ENCODE measurements around the gene FTO. TPM values are rescaled to one million over a fixed set of nuclear protein-coding genes. Genes with fewer than 3 reads are reported as not detected.

FTO gene
- 80.1 and 83.0 TPM in 2 replicates for polyA plus RNA-seq
- polyA minus RNA-seq, result 166 and 196 TPM in 2 replicates

DNA sequence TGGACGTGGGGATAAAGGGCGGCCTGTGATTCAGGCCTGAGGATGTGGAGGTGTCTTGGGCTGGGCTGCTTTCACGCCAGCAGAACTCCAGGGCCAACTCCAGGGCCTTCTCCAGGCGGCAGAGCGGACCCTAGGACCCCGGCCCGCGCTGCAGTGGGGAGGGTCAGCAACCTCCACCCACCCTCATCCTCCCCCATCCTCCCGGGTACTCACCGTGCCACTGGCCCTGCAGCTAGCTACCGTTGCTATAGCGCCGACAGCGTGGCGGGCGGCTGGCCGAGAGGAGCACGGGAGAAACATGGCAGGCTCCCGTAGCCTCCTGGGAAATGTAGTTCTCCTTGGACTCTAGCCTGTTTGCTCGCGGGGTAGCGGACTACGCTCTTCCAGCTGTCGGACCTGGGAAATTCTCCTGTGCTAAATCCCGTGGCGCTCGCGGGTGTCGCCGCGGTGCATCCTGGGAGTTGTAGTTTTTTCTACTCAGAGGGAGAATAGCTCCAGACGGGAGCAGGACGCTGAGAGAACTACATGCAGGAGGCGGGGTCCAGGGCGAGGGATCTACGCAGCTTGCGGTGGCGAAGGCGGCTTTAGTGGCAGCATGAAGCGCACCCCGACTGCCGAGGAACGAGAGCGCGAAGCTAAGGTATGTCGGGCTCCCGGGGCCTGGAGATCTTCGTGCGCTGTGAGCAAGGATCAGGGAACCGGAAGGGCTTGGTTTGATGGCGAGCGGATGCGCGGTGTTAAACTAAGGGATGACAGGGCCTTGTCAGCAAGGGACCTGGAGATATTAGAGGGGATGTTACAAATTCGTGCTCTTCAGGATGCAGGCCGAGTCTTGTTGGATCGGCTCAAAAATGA, at the start of gene FTO, which contains the start of gene RPGRIP1L:
FTO (plus strand) TSS at position 567 of the 855 bp plus-strand sequence.
RPGRIP1L (minus strand) TSS at position 270 of the 855 bp plus-strand sequence. CDS start 3,136 bp downstream, outside the sequence.
- H3K9me3 ChIP-seq (ENCODE audit: low read length), result no peaks in the 10 kb centered on the region
- H3F3A ChIP-seq (ENCODE audit: insufficient read depth, low read length, poor library complexity, severe bottlenecking), result no peaks in the 10 kb centered on the region
- H3K4me2 ChIP-seq (ENCODE audit: low read length), result peak within 1 kb of the TSS; percentile 96
- peak; percentile 48 for TF ChIP-seq EP300 (conservative IDR thresholded peaks at IDR 0.05; ENCODE audit: poor library complexity, severe bottlenecking)
- TF ChIP-seq RAD21 (conservative IDR thresholded peaks at IDR 0.05), result peak; percentile 23
- TF ChIP-seq REST (IDR thresholded peaks at IDR 0.05; ENCODE audit: borderline replicate concordance), result no peak
- TF ChIP-seq MXI1 (conservative IDR thresholded peaks at IDR 0.05; ENCODE audit: poor library complexity, severe bottlenecking), result peak; percentile 97
- TF ChIP-seq POLR2AphosphoS5 (IDR thresholded peaks at IDR 0.05), result peak; percentile 70
- TF ChIP-seq, protein P1, sequence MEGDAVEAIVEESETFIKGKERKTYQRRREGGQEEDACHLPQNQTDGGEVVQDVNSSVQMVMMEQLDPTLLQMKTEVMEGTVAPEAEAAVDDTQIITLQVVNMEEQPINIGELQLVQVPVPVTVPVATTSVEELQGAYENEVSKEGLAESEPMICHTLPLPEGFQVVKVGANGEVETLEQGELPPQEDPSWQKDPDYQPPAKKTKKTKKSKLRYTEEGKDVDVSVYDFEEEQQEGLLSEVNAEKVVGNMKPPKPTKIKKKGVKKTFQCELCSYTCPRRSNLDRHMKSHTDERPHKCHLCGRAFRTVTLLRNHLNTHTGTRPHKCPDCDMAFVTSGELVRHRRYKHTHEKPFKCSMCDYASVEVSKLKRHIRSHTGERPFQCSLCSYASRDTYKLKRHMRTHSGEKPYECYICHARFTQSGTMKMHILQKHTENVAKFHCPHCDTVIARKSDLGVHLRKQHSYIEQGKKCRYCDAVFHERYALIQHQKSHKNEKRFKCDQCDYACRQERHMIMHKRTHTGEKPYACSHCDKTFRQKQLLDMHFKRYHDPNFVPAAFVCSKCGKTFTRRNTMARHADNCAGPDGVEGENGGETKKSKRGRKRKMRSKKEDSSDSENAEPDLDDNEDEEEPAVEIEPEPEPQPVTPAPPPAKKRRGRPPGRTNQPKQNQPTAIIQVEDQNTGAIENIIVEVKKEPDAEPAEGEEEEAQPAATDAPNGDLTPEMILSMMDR (IDR thresholded peaks at IDR 0.05; ENCODE audit: poor library complexity, severe bottlenecking), result peak; percentile 59
- TF ChIP-seq TAF1 (IDR thresholded peaks at IDR 0.05; ENCODE audit: low read depth), result no peak
- H3K27ac ChIP-seq (ENCODE audit: low read length), result peak within 1 kb of the TSS; percentile 58
- H3K4me3 ChIP-seq (ENCODE audit: low read length), result peak within 1 kb of the TSS; percentile 78
- no peaks in the 10 kb centered on the region for H4K20me1 ChIP-seq (ENCODE audit: insufficient read depth)
- H2AFZ ChIP-seq (ENCODE audit: low read depth, low read length), result peak within 1 kb of the TSS; percentile 80
- H3K36me3 ChIP-seq (ENCODE audit: insufficient read depth, low read length), result no peaks in the 10 kb centered on the region
- H3K79me2 ChIP-seq (replicated peaks; ENCODE audit: insufficient read depth, low read length), result peaks cover 38% of the 10 kb centered on the region
- H3K9ac ChIP-seq (ENCODE audit: low read length), result peak within 1 kb of the TSS; percentile 78
- H3K9me2 ChIP-seq (ENCODE audit: insufficient read depth, low read length), result no peaks in the 10 kb centered on the region
- H3K27me3 ChIP-seq (ENCODE audit: insufficient read depth, low read depth, low read length), result no peaks in the 10 kb centered on the region

DNA sequence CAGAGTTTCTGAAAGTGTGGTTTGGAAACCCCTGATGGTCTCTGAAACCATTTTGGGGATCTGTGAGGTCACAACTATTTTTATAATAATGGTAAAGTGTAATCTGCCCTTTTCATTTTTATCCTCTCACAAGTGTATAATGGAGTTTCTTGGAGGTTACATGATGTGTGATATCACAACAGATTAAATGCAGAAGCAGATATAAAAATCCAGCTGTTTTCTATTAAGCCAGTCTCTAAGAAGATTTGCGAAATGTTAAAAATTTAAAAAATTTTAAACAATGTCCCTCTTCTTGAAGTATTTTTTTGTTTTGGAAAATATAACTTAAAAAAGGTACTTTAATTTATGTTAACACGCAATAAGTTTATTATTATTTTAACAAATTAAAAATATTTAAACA, 49.0 kb upstream of the FTO start:
- Histone ChIP-seq H3K27me3 (ENCODE audit: insufficient read depth, low read depth, low read length) (no peaks in the 10 kb centered on the region), H3K9me3 (ENCODE audit: low read length) (no peaks in the 10 kb centered on the region), H3K9me2 (ENCODE audit: insufficient read depth, low read length) (no peaks in the 10 kb centered on the region), H3K79me2 (replicated peaks; ENCODE audit: insufficient read depth, low read length) (no peaks in the 10 kb centered on the region), H3K9ac (ENCODE audit: low read length) (no peak overlapping the region), H3K27ac (ENCODE audit: low read length) (no peak overlapping the region), H2AFZ (ENCODE audit: low read depth, low read length) (no peak overlapping the region), H4K20me1 (ENCODE audit: insufficient read depth) (no peaks in the 10 kb centered on the region), H3F3A (ENCODE audit: insufficient read depth, low read length, poor library complexity, severe bottlenecking) (no peaks in the 10 kb centered on the region), H3K36me3 (ENCODE audit: insufficient read depth, low read length) (peaks cover 14% of the 10 kb centered on the region), H3K4me2 (ENCODE audit: low read length) (no peak overlapping the region), H3K4me3 (ENCODE audit: low read length) (no peak overlapping the region)
- TF ChIP-seq TAF1 (IDR thresholded peaks at IDR 0.05; ENCODE audit: low read depth), result no peak
- TF ChIP-seq MXI1 (conservative IDR thresholded peaks at IDR 0.05; ENCODE audit: poor library complexity, severe bottlenecking), result no peak
- TF ChIP-seq, protein P1 (IDR thresholded peaks at IDR 0.05; ENCODE audit: poor library complexity, severe bottlenecking), result no peak
- no peak for TF ChIP-seq POLR2AphosphoS5 (IDR thresholded peaks at IDR 0.05)
- no peak for TF ChIP-seq EZH2 (IDR thresholded peaks at IDR 0.05; ENCODE audit: borderline replicate concordance, insufficient read depth, low read length, poor library complexity, severe bottlenecking)
- TF ChIP-seq RAD21 (conservative IDR thresholded peaks at IDR 0.05), result no peak
- no peak for TF ChIP-seq SMC3 (conservative IDR thresholded peaks at IDR 0.05; ENCODE audit: poor library complexity)
- no peak for TF ChIP-seq EP300 (conservative IDR thresholded peaks at IDR 0.05; ENCODE audit: poor library complexity, severe bottlenecking)
- no peak for TF ChIP-seq REST (IDR thresholded peaks at IDR 0.05; ENCODE audit: borderline replicate concordance)

Measured in neural cell (in vitro differentiated cells).